HG03460 (cell line): ENCODE results near the gene SYNGAP1.

ENCODE experiments used
- ATAC-seq: cut with Tn5 transposase; IDR thresholded peaks from one replicate; pipeline ENCODE4 v1.9.1; 2021; ENCODE audit not compliant: unreplicated experiment

Gene SYNGAP1

GRCh38 chr6:33434961-33435360 is 15.1 kb downstream of the SYNGAP1 start:
- no peak for ATAC-seq

- ATAC-seq, result no peak
Observed at GRCh38 chr6:33437666-33438065, 17.8 kb downstream of the SYNGAP1 start.

- ATAC-seq, result no peak
Observed at GRCh38 chr6:33438978-33439594, 19.2 kb downstream of the SYNGAP1 start.

- no peak for ATAC-seq
Observed at GRCh38 chr6:33439956-33440648, 20.2 kb downstream of the SYNGAP1 start.

GRCh38 chr6:33440649-33441309 is 20.9 kb downstream of the SYNGAP1 start:
- ATAC-seq, result no peak

GRCh38 chr6:33441457-33441856 is 21.6 kb downstream of the SYNGAP1 start:
- no peak for ATAC-seq

- ATAC-seq, result no peak
Observed at GRCh38 chr6:33442283-33442682, 22.4 kb downstream of the SYNGAP1 start.

GRCh38 chr6:33443025-33443424 is 23.2 kb downstream of the SYNGAP1 start:
- no peak for ATAC-seq

- no peak for ATAC-seq
Observed at GRCh38 chr6:33443619-33444504, 24.0 kb downstream of the SYNGAP1 start.

GRCh38 chr6:33445119-33445603 is 25.3 kb downstream of the SYNGAP1 start:
- ATAC-seq, result no peak

GRCh38 chr6:33446356-33446755 is 26.5 kb downstream of the SYNGAP1 start:
- no peak for ATAC-seq

GRCh38 chr6:33450434-33450833 is 30.6 kb downstream of the SYNGAP1 start:
- no peak for ATAC-seq

- ATAC-seq, result no peak
Observed at GRCh38 chr6:33451606-33452005, 31.7 kb downstream of the SYNGAP1 start.

- no peak for ATAC-seq
Observed at GRCh38 chr6:33452496-33452895, 32.6 kb downstream of the SYNGAP1 start.

- ATAC-seq, result no peak
Observed at GRCh38 chr6:33453393-33454008, 33.6 kb downstream of the SYNGAP1 start.

GRCh38 chr6:33454009-33454946 is 34.4 kb downstream of the SYNGAP1 start, which contains the start of gene ZBTB9:
Gene ZBTB9, plus strand, starts transcription at chr6:33454576. Its CDS starts 525 bp downstream, at chr6:33455101.
- ATAC-seq, result peak; percentile 98

GRCh38 chr6:33455051-33455450 is 35.2 kb downstream of the SYNGAP1 start:
- no peak for ATAC-seq

- ATAC-seq, result no peak
Observed at GRCh38 chr6:33456156-33456555, 36.3 kb downstream of the SYNGAP1 start.

- ATAC-seq, result no peak
Observed at GRCh38 chr6:33458676-33459075, 38.8 kb downstream of the SYNGAP1 start.
